ENCODE measurements around the gene CNTNAP2. TPM values are rescaled to one million over a fixed set of nuclear protein-coding genes. Genes with fewer than 3 reads are reported as not detected.
A peak's percentile ranks its signal among the peaks of the same experiment; 100 is the strongest.

CNTNAP2 gene
- total RNA-seq, 8 experiments from 2014 or later = 0.05 to 27.0 (median 15.0) TPM

GRCh38 chr7:146591976-146592375, 475.4 kb downstream of the CNTNAP2 start:
- 0 to 83% (median 33%) methylated on average over 1 of the region's 1 CpG; no CpG with 5 or more reads in 5 of the 10 experiments for WGBS, 10 experiments
- Histone ChIP-seq H3K4me1 (replicated peaks in 1 of 2) (no peaks in the 10 kb centered on the region), H3K4me3 (no peak overlapping the region), H3K27ac (no peak overlapping the region)
- no peak for ATAC-seq (replicated peaks in 6 of 8)
- in situ Hi-C loops (cut with MboI; ENCODE audit: low pct_unique_long_range_greater_than_20kb in 2 of 9, low sequenced_read_pairs in 9 of 9, unreplicated experiment in 9 of 9) = no loop called here

GRCh38 chr7:146606628-146607027, 490.0 kb downstream of the CNTNAP2 start:
- H3K27ac ChIP-seq = no peak overlapping the region
- H3K4me1 ChIP-seq (replicated peaks in 1 of 2) = no peaks in the 10 kb centered on the region
- no peak for ATAC-seq (replicated peaks in 6 of 8)
- in situ Hi-C loops (cut with MboI; ENCODE audit: low pct_unique_long_range_greater_than_20kb in 2 of 9, low sequenced_read_pairs in 9 of 9, unreplicated experiment in 9 of 9) = no loop called here
- 0 to 88% (median 10%) methylated on average over 1 of the region's 1 CpG; no CpG with 5 or more reads in 3 of the 10 experiments for WGBS, 10 experiments
- H3K4me3 ChIP-seq = no peak overlapping the region

- Histone ChIP-seq H3K4me3 (no peak overlapping the region), H3K4me1 (replicated peaks in 1 of 2) (no peaks in the 10 kb centered on the region), H3K27ac (no peak overlapping the region)
- ATAC-seq (replicated peaks in 6 of 8) = no peak
- in situ Hi-C loops (cut with MboI; ENCODE audit: low pct_unique_long_range_greater_than_20kb in 2 of 9, low sequenced_read_pairs in 9 of 9, unreplicated experiment in 9 of 9) = no loop called here
- WGBS, 10 experiments = 0 to 86% (median 63%) methylated on average over 2 to 5 of the region's 5 CpGs
Measured at GRCh38 chr7:146619641-146620040, 503.0 kb downstream of the CNTNAP2 start.

GRCh38 chr7:146626912-146627311, 510.3 kb downstream of the CNTNAP2 start:
- ATAC-seq (replicated peaks in 6 of 8) = no peak
- in situ Hi-C loops (cut with MboI; ENCODE audit: low pct_unique_long_range_greater_than_20kb in 2 of 9, low sequenced_read_pairs in 9 of 9, unreplicated experiment in 9 of 9) = no loop called here
- Histone ChIP-seq H3K4me1 (replicated peaks in 1 of 2) (no peaks in the 10 kb centered on the region), H3K27ac (no peak overlapping the region), H3K4me3 (no peak overlapping the region)
- WGBS, 10 experiments = 0 to 60% methylated on average over 1 of the region's 1 CpG; no CpG with 5 or more reads in 8 of the 10 experiments

- peak in 5 of 8 experiments; percentile 34 to 68 (median 62) for ATAC-seq (replicated peaks in 6 of 8)
- no peak overlapping the region for H3K27ac ChIP-seq
Measured at GRCh38 chr7:146635205-146636032, 518.8 kb downstream of the CNTNAP2 start.

GRCh38 chr7:146636033-146636356, 519.4 kb downstream of the CNTNAP2 start:
- ATAC-seq (replicated peaks in 6 of 8) = no peak
- H3K27ac ChIP-seq = no peak overlapping the region
- peaks cover 3 to 4% of the 10 kb centered on the region in 2 donors for H3K4me1 ChIP-seq (replicated peaks in 1 of 2)
- in situ Hi-C loops (cut with MboI; ENCODE audit: low pct_unique_long_range_greater_than_20kb in 2 of 9, low sequenced_read_pairs in 9 of 9, unreplicated experiment in 9 of 9) = no loop called here
- H3K4me3 ChIP-seq = no peak overlapping the region
- WGBS, 10 experiments = 0 to 100% (median 30%) methylated on average over 1 to 4 of the region's 4 CpGs; no CpG with 5 or more reads in 3 of the 10 experiments

More at GRCh38 chr7:146635205-146636032, 518.8 kb downstream of the CNTNAP2 start:
- Histone ChIP-seq H3K4me1 (replicated peaks in 1 of 2) (peaks cover 3 to 4% of the 10 kb centered on the region in 2 donors), H3K4me3 (no peak overlapping the region)
- in situ Hi-C loops (cut with MboI; ENCODE audit: low pct_unique_long_range_greater_than_20kb in 2 of 9, low sequenced_read_pairs in 9 of 9, unreplicated experiment in 9 of 9) = no loop called here
- WGBS, 10 experiments = 10 to 68% (median 33%) methylated on average over 1 to 7 of the region's 7 CpGs; no CpG with 5 or more reads in 2 of the 10 experiments

GRCh38 chr7:146636581-146636980, 520.0 kb downstream of the CNTNAP2 start:
- in situ Hi-C loops (cut with MboI; ENCODE audit: low pct_unique_long_range_greater_than_20kb in 2 of 9, low sequenced_read_pairs in 9 of 9, unreplicated experiment in 9 of 9) = no loop called here
- no peak for ATAC-seq (replicated peaks in 6 of 8)
- peaks cover 3 to 4% of the 10 kb centered on the region in 2 donors for H3K4me1 ChIP-seq (replicated peaks in 1 of 2)
- no peak overlapping the region for H3K4me3 ChIP-seq
- no peak overlapping the region for H3K27ac ChIP-seq
- 0 to 100% (median 84%) methylated on average over 1 to 4 of the region's 4 CpGs for WGBS, 10 experiments

- H3K4me1 ChIP-seq (replicated peaks in 1 of 2) = peaks cover 3 to 4% of the 10 kb centered on the region in 2 donors
- ATAC-seq (replicated peaks in 6 of 8) = peak in 3 of 8 experiments; percentile 22 to 29 (median 23)
- in situ Hi-C loops (cut with MboI; ENCODE audit: low pct_unique_long_range_greater_than_20kb in 2 of 9, low sequenced_read_pairs in 9 of 9, unreplicated experiment in 9 of 9) = no loop called here
- H3K27ac ChIP-seq = no peak overlapping the region
- 17 to 100% (median 93%) methylated on average over 1 to 3 of the region's 3 CpGs; no CpG with 5 or more reads in 1 of the 10 experiments for WGBS, 10 experiments
- no peak overlapping the region for H3K4me3 ChIP-seq
Measured at GRCh38 chr7:146639291-146639690, 522.7 kb downstream of the CNTNAP2 start.

DNA sequence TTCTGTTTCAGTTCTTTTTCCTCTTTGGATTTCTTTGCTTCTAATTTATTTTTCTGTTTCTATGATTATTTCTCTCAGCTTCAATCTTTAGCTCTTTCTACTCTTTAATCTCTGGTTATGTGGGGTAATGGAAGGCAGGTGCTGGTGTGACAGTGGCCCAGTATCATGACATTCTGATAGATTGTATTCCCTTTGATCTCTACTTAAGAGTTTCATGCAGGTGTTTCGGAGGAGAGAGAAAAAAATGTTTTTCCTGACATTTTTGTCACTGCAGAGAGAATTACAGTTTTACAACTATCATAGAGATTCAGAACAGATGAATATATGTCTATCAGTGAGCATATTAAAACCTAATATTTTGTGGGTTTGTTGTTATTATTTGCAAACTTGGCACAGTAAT, 524.9 kb downstream of the CNTNAP2 start:
- Histone ChIP-seq H3K27ac (no peak overlapping the region), H3K4me1 (replicated peaks in 1 of 2) (peaks cover 0 to 3% of the 10 kb centered on the region in 2 donors), H3K4me3 (no peak overlapping the region)
- in situ Hi-C loops (cut with MboI; ENCODE audit: low pct_unique_long_range_greater_than_20kb in 2 of 9, low sequenced_read_pairs in 9 of 9, unreplicated experiment in 9 of 9) = no loop called here
- ATAC-seq (replicated peaks in 6 of 8) = no peak
- 0 to 100% (median 49%) methylated on average over 1 of the region's 1 CpG for WGBS, 10 experiments

DNA sequence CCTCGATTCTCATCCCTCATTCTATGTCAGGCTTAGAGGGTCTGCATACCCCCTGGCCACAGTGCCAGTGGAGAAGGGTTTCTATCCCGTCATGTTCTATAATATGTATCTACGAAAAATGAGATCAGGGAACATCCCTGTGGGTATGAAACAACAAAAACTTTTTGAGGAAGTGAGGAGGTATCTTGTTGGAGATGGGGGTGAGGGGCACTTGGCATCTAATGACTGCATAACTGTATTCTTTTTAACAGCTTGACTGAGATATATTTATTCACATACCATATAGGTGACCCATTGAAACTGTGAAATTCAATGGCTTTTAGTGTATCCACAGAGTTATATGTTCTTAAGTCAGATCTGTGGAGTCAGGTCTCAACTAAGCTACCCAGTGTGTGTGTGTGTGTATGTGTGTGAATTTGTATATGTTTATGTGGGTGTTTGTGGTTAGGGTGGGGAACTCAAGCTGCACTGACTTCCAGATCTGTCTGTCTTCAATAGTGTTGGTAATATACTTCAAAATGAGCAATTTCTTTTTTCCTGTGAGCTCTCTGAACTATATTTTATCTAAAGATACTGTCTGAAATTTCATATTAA, 528.9 kb downstream of the CNTNAP2 start:
- H3K4me3 ChIP-seq = no peak overlapping the region
- no peak overlapping the region for H3K27ac ChIP-seq
- 6 to 100% (median 15%) methylated on average over 1 to 3 of the region's 3 CpGs; no CpG with 5 or more reads in 3 of the 10 experiments for WGBS, 10 experiments
- no peaks in the 10 kb centered on the region for H3K4me1 ChIP-seq (replicated peaks in 1 of 2)
- ATAC-seq (replicated peaks in 6 of 8) = peak in 2 of 8 experiments; percentile 14 to 21
- in situ Hi-C loops (cut with MboI; ENCODE audit: low pct_unique_long_range_greater_than_20kb in 2 of 9, low sequenced_read_pairs in 9 of 9, unreplicated experiment in 9 of 9) = no loop called here

DNA sequence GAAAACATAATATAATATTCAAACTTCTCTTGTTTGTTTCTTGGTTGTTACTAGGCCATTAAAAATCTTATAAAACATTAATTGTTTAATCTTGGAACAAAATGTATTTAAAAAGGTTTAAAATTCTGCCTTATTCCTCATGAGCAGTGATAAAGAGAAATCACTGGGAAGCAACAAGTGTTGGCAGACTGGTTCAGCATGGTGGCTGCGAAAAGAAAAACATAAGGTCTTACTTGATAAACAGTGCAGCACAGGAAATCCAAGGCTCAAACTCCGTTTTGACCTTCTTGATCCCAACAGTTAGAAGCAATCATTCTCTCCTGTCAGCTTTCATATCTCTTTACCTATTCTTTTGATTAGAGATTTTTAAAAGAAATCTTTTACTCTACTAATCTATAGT, 530.8 kb downstream of the CNTNAP2 start:
- Histone ChIP-seq H3K27ac (no peak overlapping the region), H3K4me3 (no peak overlapping the region), H3K4me1 (replicated peaks in 1 of 2) (no peaks in the 10 kb centered on the region)
- ATAC-seq (replicated peaks in 6 of 8) = no peak
- in situ Hi-C loops (cut with MboI; ENCODE audit: low pct_unique_long_range_greater_than_20kb in 2 of 9, low sequenced_read_pairs in 9 of 9, unreplicated experiment in 9 of 9) = no loop called here
- WGBS, 10 experiments = 0 to 88% (median 43%) methylated on average over 1 to 2 of the region's 2 CpGs; no CpG with 5 or more reads in 1 of the 10 experiments

GRCh38 chr7:146652176-146652575, 535.6 kb downstream of the CNTNAP2 start:
- peaks cover 10 to 25% of the 10 kb centered on the region in 2 donors for H3K4me1 ChIP-seq (replicated peaks in 1 of 2)
- H3K4me3 ChIP-seq = no peak overlapping the region
- in situ Hi-C loops (cut with MboI; ENCODE audit: low pct_unique_long_range_greater_than_20kb in 2 of 9, low sequenced_read_pairs in 9 of 9, unreplicated experiment in 9 of 9) = no loop called here
- H3K27ac ChIP-seq = no peak overlapping the region
- WGBS, 10 experiments = 0 to 96% (median 33%) methylated on average over 1 to 2 of the region's 2 CpGs; no CpG with 5 or more reads in 1 of the 10 experiments
- no peak for ATAC-seq (replicated peaks in 6 of 8)

GRCh38 chr7:146654048-146654447, 537.4 kb downstream of the CNTNAP2 start:
- in situ Hi-C loops (cut with MboI; ENCODE audit: low pct_unique_long_range_greater_than_20kb in 2 of 9, low sequenced_read_pairs in 9 of 9, unreplicated experiment in 9 of 9) = no loop called here
- H3K4me3 ChIP-seq = no peak overlapping the region
- ATAC-seq (replicated peaks in 6 of 8) = peak in 5 of 8 experiments; percentile 93 to 99 (median 99)
- WGBS, 10 experiments = 9 to 34% (median 26%) methylated on average over 2 to 5 of the region's 5 CpGs; no CpG with 5 or more reads in 2 of the 10 experiments
- H3K4me1 ChIP-seq (replicated peaks in 1 of 2) = peaks cover 10 to 25% of the 10 kb centered on the region in 2 donors
- H3K27ac ChIP-seq = no peak overlapping the region
